ENCODE measurements around the gene TTC23L. TPM values are rescaled to one million over a fixed set of nuclear protein-coding genes. Genes with fewer than 3 reads are reported as not detected.

Gene TTC23L
- total RNA-seq, 1 donor from 2014 or later, result under 0.01 TPM

- H3K4me3 ChIP-seq (ENCODE audit: low read depth, low read length), result no peak overlapping the region
- no peak for DNase-seq (ENCODE audit: low read depth)
- no peaks in the 10 kb centered on the region for H3K27me3 ChIP-seq (ENCODE audit: control insufficient read depth, insufficient read depth, low read length)
Measured at GRCh38 chr5:34895641-34896419, 56.9 kb downstream of the TTC23L start.

GRCh38 chr5:34897646-34898045, 58.7 kb downstream of the TTC23L start:
- no peaks in the 10 kb centered on the region for H3K36me3 ChIP-seq (ENCODE audit: control insufficient read depth, insufficient read depth, low read length)
- no peak for DNase-seq (ENCODE audit: low read depth)
- no peak overlapping the region for H3K4me3 ChIP-seq (ENCODE audit: low read depth, low read length)
- H3K27me3 ChIP-seq (ENCODE audit: control insufficient read depth, insufficient read depth, low read length), result no peaks in the 10 kb centered on the region
- FAIRE-seq, result no peak
- TF ChIP-seq, protein P1, sequence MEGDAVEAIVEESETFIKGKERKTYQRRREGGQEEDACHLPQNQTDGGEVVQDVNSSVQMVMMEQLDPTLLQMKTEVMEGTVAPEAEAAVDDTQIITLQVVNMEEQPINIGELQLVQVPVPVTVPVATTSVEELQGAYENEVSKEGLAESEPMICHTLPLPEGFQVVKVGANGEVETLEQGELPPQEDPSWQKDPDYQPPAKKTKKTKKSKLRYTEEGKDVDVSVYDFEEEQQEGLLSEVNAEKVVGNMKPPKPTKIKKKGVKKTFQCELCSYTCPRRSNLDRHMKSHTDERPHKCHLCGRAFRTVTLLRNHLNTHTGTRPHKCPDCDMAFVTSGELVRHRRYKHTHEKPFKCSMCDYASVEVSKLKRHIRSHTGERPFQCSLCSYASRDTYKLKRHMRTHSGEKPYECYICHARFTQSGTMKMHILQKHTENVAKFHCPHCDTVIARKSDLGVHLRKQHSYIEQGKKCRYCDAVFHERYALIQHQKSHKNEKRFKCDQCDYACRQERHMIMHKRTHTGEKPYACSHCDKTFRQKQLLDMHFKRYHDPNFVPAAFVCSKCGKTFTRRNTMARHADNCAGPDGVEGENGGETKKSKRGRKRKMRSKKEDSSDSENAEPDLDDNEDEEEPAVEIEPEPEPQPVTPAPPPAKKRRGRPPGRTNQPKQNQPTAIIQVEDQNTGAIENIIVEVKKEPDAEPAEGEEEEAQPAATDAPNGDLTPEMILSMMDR (IDR thresholded peaks at IDR 0.05; ENCODE audit: insufficient read depth, low read length, severe bottlenecking), result no peak

More at GRCh38 chr5:34895641-34896419, 56.9 kb downstream of the TTC23L start:
- no peak for FAIRE-seq
- TF ChIP-seq, protein P1 (IDR thresholded peaks at IDR 0.05; ENCODE audit: insufficient read depth, low read length, severe bottlenecking), result no peak
- H3K36me3 ChIP-seq (ENCODE audit: control insufficient read depth, insufficient read depth, low read length), result no peaks in the 10 kb centered on the region

GRCh38 chr5:34898258-34898895, 59.4 kb downstream of the TTC23L start:
- TF ChIP-seq, protein P1 (IDR thresholded peaks at IDR 0.05; ENCODE audit: insufficient read depth, low read length, severe bottlenecking), result peak; percentile 83
- DNase-seq (ENCODE audit: low read depth), result peak; percentile 52
- H3K27me3 ChIP-seq (ENCODE audit: control insufficient read depth, insufficient read depth, low read length), result no peaks in the 10 kb centered on the region
- no peak overlapping the region for H3K4me3 ChIP-seq (ENCODE audit: low read depth, low read length)
- no peak for FAIRE-seq
- H3K36me3 ChIP-seq (ENCODE audit: control insufficient read depth, insufficient read depth, low read length), result no peaks in the 10 kb centered on the region

GRCh38 chr5:34899066-34899465, 60.1 kb downstream of the TTC23L start:
- FAIRE-seq (no peak), DNase-seq (ENCODE audit: low read depth) (peak; percentile 53)

GRCh38 chr5:34900652-34901051, 61.7 kb downstream of the TTC23L start:
- no peak for FAIRE-seq
- no peak overlapping the region for H3K4me3 ChIP-seq (ENCODE audit: low read depth, low read length)
- TF ChIP-seq, protein P1 (IDR thresholded peaks at IDR 0.05; ENCODE audit: insufficient read depth, low read length, severe bottlenecking), result no peak
- DNase-seq (ENCODE audit: low read depth), result no peak
- no peaks in the 10 kb centered on the region for H3K36me3 ChIP-seq (ENCODE audit: control insufficient read depth, insufficient read depth, low read length)
- H3K27me3 ChIP-seq (ENCODE audit: control insufficient read depth, insufficient read depth, low read length), result no peaks in the 10 kb centered on the region

More at GRCh38 chr5:34899066-34899465, 60.1 kb downstream of the TTC23L start:
- Histone ChIP-seq H3K27me3 (ENCODE audit: control insufficient read depth, insufficient read depth, low read length) (no peaks in the 10 kb centered on the region), H3K4me3 (ENCODE audit: low read depth, low read length) (no peak overlapping the region), H3K36me3 (ENCODE audit: control insufficient read depth, insufficient read depth, low read length) (no peaks in the 10 kb centered on the region)
- TF ChIP-seq, protein P1 (IDR thresholded peaks at IDR 0.05; ENCODE audit: insufficient read depth, low read length, severe bottlenecking), result no peak

Data from bronchial epithelial cell (primary cell).